SKM-1 treated with dmso at 0.1 percent for 144 hours (cell line): ENCODE results near the gene CAMK4.
A peak's percentile ranks its signal among the peaks of the same experiment; 100 is the strongest.

Experiments
- DNase-seq: peaks from one replicate; lab custom pipeline; 2025; ENCODE audit not compliant: unreplicated experiment; lab: John Stamatoyannopoulos, UW

Gene CAMK4

DNA sequence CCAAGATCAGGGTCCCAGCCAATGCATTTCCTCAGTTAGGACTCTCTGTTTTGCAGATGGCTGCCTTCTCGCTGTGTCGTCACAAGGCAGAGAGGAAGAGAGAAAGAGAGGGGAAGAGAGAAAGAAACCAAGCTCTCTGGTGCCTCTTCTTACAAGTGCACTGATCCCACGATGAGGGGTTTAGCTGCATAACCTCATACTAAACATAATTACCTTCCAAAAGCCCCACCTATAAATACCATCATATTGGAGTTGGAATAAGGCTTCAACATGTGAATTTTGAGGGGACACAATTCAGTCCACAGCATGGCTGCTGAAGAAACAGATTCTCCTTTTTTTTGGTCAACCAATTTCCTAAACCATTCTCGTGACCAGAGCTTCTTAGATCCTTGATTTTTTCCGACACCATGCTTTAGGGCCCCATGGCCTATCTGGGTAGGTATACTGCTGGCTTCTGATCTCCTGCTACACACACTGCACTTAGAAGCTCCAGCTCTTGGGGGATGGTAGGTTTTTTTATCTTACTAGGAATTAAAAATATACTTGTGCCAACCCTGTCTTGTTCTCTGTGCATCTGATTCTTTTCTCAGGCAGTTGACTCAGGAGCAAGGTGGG lies 5.1 kb downstream of the CAMK4 start:
- DNase-seq = no peak

- DNase-seq = no peak
Measured at GRCh38 chr5:111229871-111230810, 6.0 kb downstream of the CAMK4 start.

DNA sequence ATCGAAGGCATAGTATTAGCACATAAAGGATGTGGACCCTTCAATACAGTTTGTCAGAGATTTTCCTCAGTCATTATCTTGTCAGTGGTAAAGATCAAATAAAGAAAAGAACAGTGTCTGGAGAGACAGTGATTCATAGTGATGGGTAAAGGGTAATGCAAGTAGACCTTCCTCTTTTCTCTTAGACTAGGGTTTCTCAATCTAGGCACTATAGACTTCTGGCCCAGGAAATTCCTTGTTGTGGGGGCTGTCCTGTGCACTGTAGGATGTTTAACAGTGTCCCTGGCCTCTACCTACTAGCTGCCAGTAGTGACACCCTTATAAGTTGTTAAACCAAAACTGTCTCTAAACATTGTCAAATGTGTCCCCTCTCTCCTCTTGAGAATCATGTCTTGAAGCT lies 6.9 kb downstream of the CAMK4 start:
- DNase-seq = peak; percentile 58

- no peak for DNase-seq
Measured at GRCh38 chr5:111232311-111233051, 8.3 kb downstream of the CAMK4 start.

GRCh38 chr5:111233052-111233374 lies 8.8 kb downstream of the CAMK4 start:
- no peak for DNase-seq

- no peak for DNase-seq
Measured at GRCh38 chr5:111234125-111234524, 9.9 kb downstream of the CAMK4 start.

- DNase-seq = no peak
Measured at GRCh38 chr5:111235635-111236034, 11.5 kb downstream of the CAMK4 start.

DNA sequence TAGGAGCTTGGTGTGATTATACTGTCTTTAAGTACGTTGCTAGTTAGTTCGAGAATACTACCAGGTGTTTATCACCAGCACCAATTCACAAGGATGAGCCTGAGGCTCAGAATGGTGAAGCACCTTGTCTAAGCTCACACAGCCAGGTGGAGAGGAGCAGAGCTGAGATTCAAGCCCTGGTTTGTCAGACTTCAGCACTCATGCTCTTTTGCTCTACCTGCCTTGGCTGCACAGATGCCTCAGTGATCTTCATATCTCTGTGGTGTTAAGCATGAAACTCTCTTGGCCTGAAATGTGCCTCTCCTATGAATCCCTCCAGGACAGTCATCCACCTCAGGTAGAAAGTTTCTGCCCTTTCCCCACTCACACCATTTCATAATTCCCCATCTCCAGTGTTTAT lies 12.2 kb downstream of the CAMK4 start:
- DNase-seq = no peak

GRCh38 chr5:111236995-111237394 lies 12.8 kb downstream of the CAMK4 start:
- DNase-seq = no peak

DNA sequence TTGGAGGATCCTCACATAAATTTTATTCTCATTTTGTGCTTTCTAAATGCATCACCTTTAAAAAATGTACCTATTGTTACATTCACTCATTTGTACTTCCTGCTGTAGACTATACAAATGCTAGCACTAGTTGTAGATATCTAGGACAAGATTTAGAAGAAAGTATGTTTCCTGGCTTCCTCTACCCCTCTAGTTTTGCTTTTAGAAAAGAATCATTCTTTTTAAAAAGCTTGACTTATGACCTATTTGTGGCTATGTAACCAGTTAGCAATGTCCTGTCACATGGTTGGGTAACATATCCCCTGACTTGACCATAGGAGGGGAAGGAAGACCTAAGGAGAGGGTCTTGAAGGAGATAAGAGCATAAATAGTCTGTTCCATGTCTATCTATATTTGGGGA lies 13.3 kb downstream of the CAMK4 start:
- DNase-seq = no peak

- no peak for DNase-seq
Measured at GRCh38 chr5:111238431-111239225, 14.4 kb downstream of the CAMK4 start.

- no peak for DNase-seq
Measured at GRCh38 chr5:111241696-111242095, 17.5 kb downstream of the CAMK4 start.

DNA sequence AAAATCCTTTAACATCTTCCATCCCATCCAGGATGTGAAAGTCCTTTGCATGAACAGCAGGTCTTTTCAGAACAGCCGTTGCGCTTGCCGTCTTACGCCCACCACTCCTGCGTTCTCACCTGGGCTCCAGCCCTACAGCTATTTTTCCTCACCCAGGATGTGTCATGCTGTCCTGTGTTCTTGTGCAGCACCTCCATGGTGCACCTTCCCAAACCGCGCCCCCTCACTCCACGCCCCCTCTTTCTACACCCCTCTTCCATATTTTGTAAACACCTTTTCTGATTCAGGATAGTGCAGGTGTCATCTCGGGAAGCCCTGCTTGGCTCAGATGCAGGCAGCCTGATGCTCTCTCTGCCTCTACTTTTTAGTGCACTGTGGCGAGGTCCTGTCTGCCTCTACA lies 18.4 kb downstream of the CAMK4 start:
- DNase-seq = no peak

- no peak for DNase-seq
Measured at GRCh38 chr5:111243318-111243717, 19.1 kb downstream of the CAMK4 start.

GRCh38 chr5:111245654-111246053 lies 21.5 kb downstream of the CAMK4 start:
- no peak for DNase-seq

- DNase-seq = no peak
Measured at GRCh38 chr5:111246459-111246858, 22.3 kb downstream of the CAMK4 start.

DNA sequence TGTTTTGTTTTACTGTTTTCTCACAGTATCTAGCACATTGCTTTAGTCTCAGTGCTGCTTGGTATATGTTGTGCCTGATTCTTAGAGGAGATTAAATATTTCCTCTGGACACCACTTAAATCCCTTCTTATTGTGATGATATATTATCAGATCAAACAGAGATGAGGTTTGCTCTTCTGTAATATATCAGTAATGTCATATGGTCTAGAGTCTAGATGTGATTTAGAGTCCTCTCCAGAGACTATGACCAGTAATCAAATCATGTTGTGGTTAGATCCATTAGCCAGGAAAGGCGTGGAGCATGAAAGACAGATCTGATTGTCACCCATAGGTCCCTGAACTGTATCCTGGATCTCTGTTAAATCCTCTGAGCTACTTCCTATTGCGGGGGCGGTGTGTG lies 24.4 kb downstream of the CAMK4 start:
- DNase-seq = no peak

- no peak for DNase-seq
Measured at GRCh38 chr5:111251921-111252320, 27.7 kb downstream of the CAMK4 start.

GRCh38 chr5:111252799-111253545 lies 28.8 kb downstream of the CAMK4 start:
- no peak for DNase-seq

- no peak for DNase-seq
Measured at GRCh38 chr5:111254613-111255012, 30.4 kb downstream of the CAMK4 start.
